DMS153 treated with DMSO at 0.1 percent for 48 hours (cell line): ENCODE results near the gene BBC3.
A peak's percentile ranks its signal among the peaks of the same experiment; 100 is the strongest.
"Not testable (repeated sequence)": the region's sequence is repeated elsewhere in the genome, so short reads cannot be mapped to it uniquely, and the experiment has no call there.

Source experiments
- DNase-seq: peaks from one replicate; lab custom pipeline; 2025; ENCODE audit not compliant: unreplicated experiment; lab: John Stamatoyannopoulos, UW

Gene BBC3

DNA sequence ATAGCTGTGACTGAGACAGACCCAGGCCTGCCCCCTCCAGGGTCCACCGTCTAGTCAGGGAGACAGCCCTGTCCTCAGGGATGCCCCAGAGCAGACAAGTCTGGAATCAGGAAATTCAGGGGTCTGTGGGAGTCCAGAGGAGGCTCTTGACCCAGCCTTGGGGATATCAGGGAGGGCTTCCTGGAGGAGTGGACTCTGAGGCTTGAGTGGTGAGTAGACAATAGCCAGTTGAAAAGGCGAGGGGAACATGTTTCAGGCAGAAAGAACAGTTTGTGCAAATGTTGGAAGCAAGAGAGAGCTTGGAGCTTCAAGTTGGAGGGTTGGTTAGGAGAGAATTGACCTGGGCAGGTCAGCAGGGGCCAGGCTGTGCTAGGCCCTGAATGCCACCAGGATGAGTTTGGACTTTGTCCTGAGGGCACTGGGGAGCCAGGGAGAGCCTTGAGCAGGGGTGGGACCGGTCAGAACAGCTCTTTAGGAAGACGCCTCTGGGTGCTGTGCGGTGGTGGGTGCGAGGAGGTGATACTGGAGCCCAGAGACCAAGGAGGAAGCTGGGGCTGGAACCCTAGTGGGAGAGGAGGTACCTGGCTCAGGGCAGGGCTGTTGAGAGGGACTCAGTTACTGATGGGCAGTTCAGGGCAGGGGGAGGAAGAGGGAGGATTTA lies 28.0 kb upstream of the BBC3 start:
- no peak for DNase-seq

GRCh38 chr19:47258434-47258833 lies 27.4 kb upstream of the BBC3 start:
- no peak for DNase-seq

DNA sequence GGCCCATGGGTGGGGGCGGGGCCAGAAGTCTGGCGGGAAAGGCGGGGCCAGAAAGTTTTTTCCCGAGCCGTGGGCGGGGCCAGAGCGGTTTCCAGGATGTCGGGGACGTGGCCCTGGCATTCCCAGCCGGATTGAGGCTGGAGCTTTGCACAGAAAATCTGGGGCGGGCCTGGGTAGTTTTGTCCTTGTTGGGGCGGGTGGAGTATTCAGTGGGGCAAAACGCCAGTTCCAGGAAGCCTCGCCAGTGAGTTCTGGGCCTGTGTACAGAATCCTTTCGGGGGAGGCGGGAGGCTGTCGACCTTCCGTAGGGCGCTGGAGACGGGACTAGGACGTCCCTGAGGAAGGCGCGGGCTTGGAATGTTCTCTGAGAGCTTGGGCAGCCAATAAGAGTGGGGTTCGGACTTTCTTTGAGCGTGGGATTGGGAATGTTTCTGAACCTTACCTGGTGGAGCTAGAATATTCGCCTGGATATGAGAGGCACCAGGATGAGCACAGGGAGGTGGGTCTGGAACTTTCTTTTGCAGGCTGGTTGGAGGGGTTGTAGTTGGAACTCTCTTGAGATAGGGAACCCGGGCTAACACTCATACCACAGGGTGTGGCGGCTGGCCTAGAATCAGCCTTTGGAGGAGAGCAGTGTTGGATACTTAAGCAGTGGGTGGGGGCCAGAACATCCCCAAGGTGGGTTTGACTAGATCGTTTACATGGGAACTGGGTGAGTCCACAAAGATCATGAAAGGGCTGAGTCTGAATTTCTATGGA lies 26.6 kb upstream of the BBC3 start:
- DNase-seq = no peak

DNA sequence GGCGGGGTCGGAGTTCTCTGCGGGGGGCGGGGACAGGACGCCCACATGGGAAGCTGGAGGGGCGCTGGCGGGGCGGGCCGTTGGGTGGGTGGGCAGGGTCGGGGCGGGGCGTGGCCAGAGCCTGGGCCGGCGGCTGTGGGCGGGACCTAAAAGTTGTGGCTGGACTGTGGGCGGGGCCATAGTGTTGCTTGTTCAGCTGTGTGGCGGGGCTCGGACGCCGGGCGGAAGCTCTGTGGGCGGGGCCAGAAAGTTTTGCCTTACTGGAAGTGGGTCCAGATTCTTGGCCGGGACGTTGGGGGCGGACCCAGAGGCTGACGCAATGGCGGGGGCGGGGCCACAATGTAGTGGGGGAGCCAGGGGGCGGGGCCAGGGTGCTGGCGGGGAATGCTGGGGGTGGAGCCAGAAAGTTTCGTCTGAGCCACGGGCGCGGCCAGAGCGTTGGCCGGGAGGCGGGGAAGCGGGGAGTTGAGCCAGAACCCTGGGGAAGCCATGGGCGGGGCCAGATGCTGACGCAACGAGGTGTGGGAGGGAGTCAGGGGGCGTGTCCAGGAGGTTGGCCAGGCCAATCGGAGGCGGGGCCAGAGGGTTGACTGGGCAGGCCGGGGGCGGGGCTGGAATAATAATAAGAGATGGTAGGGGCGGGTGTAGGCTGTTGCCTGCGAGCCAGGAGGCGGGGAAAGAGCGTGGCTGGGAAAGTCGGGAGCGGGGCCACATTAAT lies 25.9 kb upstream of the BBC3 start:
- DNase-seq = peak; percentile 100

DNA sequence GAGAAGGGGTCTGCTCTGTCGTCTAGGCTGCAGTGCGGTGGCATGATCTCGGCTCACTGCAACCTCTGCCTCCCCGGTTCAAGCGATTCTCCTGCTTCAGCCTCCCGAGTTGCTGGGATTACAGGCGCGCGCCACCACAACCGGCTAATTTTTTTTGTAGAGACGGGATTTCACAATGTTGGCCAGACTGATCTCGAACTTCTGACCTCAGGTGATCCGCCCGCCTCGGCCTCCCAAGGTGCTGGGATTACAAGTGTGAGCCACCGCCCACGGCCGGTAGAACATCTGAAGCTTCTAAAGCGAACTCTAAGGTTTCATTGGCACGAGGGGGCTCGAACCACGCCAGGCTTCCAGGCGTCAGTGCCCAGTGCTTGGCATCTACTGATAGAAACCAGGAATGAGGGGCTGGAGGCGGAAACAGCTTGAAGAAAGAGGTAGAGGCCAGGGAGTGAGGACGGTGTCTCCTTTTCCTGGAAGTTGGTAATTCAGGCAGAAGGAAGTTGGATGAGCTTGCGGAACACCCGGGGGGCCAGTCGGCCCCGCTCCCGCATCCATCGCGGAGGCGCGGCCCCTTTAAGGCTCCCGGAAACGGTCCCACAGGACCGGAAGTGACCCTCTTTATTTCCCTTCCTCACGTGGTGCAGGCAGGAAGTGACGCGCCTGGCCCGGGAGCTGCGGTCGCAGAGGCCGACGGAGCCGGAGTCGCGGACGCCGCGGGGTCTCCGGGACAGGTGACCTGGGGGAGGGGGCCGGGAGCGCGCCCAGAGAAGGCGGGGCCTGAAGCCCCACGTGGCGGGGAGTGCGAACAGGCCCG lies 25.1 kb upstream of the BBC3 start, which contains the start of gene CCDC9:
TSS of gene CCDC9 (plus strand) at position 647 of the 814 bp plus-strand sequence. CDS start 1,876 bp downstream, outside the sequence.
- DNase-seq = peak; percentile 90

DNA sequence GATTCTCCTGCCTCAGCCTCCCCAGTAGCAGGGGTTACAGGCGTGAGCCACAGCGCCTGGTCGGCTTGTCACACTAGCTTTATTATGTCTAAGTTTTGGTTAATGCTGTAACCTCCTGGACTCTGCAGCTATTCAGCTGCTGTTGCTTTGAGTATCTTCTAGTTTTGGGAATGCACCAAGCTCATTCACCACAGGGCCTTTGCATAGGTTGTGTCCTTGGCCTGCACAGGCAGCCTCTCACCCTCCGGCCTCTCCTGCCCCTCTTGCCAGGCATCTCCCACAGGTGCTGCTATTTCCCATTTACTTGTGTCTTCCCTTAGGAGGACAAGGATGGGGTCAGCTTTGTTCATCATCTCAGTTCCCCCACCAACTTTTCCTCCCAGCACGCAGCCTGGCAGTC lies 23.0 kb upstream of the BBC3 start:
- no peak for DNase-seq

- no peak for DNase-seq
These were observed 22.5 kb upstream of the BBC3 start for GRCh38 chr19:47253467-47253881.

DNA sequence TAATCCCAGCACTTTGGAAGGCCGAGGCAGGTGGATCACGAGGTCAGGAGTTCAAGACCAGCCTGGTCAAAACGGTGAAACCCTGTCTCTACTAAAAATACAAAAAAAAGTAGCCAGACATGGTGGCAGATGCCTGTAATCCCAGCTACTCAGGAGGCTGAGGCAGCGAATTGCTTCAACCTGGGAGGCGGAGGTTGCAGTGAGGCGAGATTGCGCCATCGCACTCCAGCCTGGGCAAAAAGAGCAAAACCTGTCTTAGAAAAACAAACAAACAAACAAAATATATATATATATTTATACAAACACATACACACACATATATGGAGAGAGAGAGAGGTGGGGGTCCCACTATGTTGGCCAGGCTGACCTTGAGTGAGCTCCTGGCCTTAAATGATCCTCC lies 22.0 kb upstream of the BBC3 start:
- not testable (repeated sequence) for DNase-seq

DNA sequence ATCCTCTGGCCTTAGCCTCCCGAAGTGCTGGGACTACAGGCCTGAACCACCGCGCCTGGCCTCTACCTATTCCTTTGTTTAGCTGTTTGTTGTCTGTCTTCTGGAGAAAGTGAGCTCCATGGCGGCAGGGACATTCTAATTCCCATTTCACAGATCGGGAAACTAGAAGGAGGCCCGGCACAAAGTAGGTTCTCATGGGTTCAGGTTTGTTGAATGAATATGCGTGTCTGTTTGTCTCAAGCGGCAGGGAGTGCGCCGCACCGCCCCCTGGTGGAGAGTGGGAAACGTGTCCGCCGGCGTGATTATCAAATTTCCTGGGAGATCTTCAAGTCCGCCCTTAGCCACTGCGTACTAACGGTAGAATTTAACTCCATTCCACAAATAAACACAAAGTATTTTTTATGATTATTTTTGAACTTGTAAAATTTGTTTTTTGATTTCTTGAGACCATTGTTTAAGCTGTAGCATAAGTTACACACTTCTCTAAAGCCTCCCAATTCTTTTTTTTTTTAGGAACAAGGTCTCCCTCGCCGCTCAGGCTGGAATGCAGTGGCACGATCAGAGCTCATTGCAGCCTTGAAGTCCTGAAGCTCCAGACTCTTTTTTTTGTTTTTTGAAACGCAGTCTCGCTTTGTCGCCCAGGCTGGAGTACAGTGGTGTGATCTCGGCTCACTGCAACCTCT lies 16.4 kb upstream of the BBC3 start:
- DNase-seq = peak; percentile 31

DNA sequence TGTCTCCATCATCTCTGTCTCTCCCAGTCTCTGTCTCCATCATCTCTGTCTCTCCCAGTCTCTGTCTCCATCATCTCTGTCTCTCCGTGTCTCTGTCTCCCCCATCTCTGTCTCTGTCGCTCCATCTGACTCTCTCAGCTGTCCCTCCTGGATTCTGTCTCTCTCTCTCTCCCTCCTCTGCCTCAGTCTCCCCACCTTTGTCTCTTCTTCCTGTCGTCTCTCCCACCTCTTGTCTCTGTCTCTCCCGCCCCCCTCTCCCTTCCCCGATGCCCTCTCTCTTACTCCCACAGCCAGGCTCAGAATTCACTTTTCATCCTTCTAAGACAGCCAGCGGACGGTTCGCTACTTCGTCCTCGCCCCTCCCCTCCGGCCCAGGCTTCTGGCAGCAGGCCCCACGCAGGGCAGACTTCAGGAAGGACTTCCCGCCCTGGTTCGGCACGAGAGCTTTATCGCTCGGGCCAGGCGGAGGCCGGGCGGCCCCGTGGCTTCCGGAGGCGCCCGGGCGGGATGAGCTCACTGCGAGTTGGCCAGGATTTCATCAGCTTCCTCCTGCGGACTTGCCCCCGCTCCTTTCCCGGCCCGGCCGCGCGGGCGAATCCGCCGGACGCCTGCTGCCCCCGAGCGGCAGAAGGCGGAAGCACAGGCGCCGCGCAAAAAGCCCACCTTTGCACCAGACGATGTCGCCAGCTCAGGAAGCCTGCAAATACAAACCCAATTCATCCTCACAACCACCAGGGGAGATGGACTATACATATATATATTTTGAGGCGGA lies 13.0 kb upstream of the BBC3 start:
- DNase-seq = peak; percentile 88

DNA sequence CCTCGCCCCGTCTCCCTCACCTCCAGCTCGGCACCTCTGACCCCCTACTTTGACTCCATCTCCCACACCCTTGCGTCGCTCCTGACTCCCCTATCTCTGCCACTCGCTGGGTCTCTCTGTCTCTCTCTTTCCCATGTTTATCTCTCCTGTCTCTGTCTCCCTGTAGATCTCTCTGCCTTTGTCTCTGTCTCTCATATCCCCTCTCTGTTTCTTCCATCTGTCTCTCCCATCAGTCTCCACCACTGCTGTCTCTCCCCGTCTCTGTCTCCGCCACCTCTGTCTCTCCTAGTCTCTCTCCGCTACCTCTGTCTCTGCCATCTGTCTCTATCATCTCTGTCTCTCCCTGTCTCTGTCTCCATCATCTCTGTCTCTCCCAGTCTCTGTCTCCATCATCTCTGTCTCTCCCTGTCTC lies 12.4 kb upstream of the BBC3 start:
- no peak for DNase-seq

DNA sequence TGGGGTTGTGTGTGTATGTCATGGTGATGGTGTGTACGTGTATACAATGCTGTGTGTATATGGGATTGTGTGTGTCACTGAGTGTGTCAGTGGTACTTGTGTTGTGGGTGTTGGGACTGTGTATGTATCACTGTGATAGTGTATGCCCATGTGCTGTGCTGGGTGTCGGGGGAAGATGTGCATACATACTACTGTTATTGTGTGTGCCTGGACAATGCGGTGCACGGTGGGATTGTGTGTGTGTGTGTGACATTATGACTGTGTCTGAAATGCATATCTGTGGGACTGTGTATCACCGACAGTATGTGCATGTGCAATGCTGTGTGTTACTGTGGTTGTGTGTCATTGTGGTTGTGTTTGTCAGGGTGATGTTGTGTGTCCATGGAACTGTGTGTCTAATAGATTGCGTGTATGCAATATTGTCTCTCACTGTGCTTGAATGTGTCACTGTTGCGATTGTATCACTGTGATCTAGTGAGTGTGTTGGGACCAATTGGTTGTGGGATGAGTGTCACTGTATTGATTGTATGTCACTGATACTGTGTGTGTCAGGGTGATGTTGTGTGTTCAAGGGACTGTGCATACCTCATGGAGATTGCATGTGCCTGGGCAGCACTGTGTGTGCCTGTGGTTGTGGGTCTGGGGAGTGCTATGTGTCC lies 11.0 kb upstream of the BBC3 start:
- DNase-seq = no peak

DNA sequence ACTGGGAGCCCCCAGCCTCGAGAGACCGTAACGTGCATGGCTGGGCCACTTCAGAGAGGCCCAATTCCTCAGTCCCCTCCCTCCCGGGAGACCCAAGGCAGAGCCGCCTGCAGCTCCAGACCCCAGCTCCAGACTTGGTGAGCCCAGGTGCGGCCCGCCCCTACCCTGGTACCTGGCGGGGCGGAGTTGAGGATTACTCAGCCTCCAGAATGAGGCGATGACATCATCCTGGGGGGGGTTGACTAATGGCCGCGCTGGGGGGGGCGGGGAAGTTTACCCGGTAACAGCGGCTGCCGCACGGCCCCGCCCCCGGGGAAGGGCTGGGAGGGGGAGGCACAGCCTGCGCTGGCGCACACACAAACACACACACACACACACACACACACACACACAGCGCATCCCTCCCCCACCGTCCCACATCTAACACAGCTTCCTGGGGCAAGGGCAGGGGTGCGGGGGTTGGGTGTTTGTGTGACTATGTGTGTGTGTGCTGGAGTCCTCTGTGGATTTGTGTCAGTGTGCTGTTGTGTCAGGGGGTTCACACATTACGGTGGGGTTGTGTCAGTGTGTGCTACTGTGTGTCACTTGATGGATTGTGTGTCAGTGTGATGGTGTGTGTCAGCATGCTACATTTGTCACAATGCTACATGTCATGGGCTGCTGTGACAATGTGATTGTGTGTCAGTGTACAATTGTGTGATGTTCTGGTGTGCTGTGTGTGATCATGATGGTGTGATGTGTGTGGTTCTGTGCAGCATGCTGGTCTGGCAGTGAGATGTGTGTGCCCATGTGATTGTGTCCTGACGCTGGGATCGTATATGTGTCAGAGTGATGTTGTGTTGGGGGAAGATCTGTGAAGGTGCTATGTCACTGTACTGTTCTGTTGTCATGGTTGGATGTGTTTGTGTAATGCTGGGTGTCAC lies 10.3 kb upstream of the BBC3 start:
- peak; percentile 49 for DNase-seq

DNA sequence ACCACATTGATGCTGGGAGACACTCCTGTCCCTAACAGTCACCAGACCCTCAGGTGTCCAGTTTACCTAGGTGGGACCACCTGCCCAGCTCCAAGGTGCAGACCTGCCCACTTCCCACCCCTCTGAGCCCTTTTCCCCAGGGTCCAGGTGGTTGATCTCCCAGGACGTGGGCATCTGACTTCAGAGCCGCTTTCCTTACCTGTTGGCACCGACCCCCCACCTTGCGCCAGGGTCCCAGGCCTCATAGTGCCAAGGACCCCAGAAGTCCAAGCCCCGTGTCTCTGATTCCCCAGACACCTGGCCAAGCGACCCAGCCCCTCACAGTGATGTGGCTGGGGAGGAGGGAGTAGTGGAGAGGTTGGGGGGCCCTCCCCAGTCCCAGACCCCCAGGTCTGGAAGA lies 9.6 kb upstream of the BBC3 start:
- DNase-seq = no peak

DNA sequence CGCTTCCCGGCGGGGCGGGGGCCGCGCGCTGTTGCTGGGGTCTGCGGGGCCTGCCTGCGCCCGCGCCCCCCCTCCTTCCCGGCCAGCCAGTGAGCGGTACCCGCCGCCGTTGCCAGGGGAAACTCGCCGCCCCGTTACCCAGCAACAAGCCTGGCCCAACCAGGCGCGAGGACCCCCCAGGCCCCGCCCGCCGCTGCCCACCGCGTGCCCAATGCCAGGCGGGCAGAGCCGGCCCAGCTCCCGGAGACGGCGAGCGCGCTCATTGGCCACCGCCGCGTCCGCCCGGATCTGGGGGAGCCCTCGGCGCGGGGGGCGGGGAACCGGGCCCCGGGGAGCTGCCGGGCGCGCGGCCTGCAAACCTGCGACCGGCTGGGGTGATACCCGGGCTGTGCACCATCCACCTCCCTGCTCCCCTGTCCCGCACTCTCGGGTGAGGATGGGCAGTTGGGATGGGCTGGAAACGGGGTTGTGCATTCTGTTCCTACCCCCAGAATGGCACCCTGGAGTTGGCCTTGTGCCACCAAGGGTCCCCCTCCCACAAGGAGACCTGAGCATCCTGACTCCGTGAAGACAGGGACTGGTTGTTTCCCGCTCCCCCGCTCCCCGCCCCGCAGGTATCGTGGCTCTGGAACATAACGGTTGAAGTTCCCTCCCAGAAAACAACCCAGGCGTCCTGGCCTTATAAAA lies 8.8 kb upstream of the BBC3 start:
- no peak for DNase-seq

DNA sequence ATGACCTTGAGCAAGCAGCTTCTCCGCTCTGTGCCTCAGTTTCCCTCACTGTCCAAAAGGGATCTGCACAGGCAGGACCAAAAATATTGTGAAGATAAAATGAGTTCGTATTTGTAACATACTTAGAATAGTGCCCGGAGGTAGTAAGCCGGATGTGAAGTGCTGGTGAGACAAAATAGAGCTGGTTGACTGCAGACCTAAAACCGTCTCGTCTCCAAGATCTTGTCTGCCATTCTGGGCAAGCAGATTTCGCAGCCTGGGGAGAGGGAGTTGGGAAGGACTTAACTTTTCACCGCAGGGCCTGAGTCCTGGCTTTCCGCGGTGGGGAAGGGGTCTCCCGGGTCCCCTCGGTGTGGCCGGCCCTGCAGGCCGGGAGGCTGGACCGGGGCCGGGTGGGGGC lies 8.2 kb upstream of the BBC3 start:
- DNase-seq = no peak

- DNase-seq = no peak
These were observed 5.2 kb upstream of the BBC3 start for GRCh38 chr19:47236072-47236675.
